WTC11 (cell line): ENCODE measurements around the gene RPRD1B. TPM values are rescaled to one million over a fixed set of nuclear protein-coding genes. Genes with fewer than 3 reads are reported as not detected.

Source experiments
- ATAC-seq: fragments of 200-7000 bp; cut with Tn5 transposase; 2 replicates; pipeline ENCODE4 v1.10.0; 2021; ENCODE audit warnings: mild to moderate bottlenecking, moderate library complexity
- CTCF ChIA-PET: fragments of 300-600 bp; sonication (Branson Sonifier 250); formaldehyde crosslinking; loops from one replicate; lab custom pipeline; 2021; ENCODE audit warnings: antibody characterized with exemption; lab: Charles Lee
- POLR2A ChIA-PET: fragments of 350-600 bp; sonication (Branson Sonifier 250); formaldehyde crosslinking; loops from one replicate; lab custom pipeline; 2021; ENCODE audit warnings: antibody characterized with exemption; lab: Charles Lee
- DNase-seq: peaks from one replicate; pipeline ENCODE4 v3.0.0; 2021; ENCODE audit warnings: low spot score
- H3K27ac Mint-ChIP-seq: 2 replicates; pipeline ENCODE4 v1.8.0; 2021; ENCODE audit warnings: mixed read lengths
- H3K27me3 Mint-ChIP-seq: 2 replicates; pipeline ENCODE4 v1.8.0; 2021; ENCODE audit warnings: low read depth, mild to moderate bottlenecking, moderate library complexity, mixed read lengths
- H3K36me3 Mint-ChIP-seq: 2 replicates; pipeline ENCODE4 v1.8.0; 2021; ENCODE audit warnings: mixed read lengths
- H3K4me1 Mint-ChIP-seq: 2 replicates; pipeline ENCODE4 v1.8.0; 2022; ENCODE audit warnings: mixed read lengths
- H3K4me3 Mint-ChIP-seq: 2 replicates; pipeline ENCODE4 v1.8.0; 2021; ENCODE audit warnings: mild to moderate bottlenecking, moderate library complexity, mixed read lengths
- H3K9me3 Mint-ChIP-seq: 2 replicates; pipeline ENCODE4 v1.8.0; 2021; ENCODE audit warnings: mixed read lengths
- ATF2 ChIP-seq: sonication (generic); formaldehyde crosslinking; IDR thresholded peaks from 2 replicates; pipeline ENCODE4 v1.8.1; 2022; ENCODE audit warnings: low read depth, missing genetic modification reagents, borderline replicate concordance
- ATF3 ChIP-seq: sonication (generic); formaldehyde crosslinking; conservative IDR thresholded peaks from 2 replicates; pipeline ENCODE4 v1.8.1; 2022; ENCODE audit warnings: mild to moderate bottlenecking, missing genetic modification reagents
- CREB1 ChIP-seq: sonication (generic); formaldehyde crosslinking; IDR thresholded peaks from 2 replicates; pipeline ENCODE4 v1.8.0; 2023; ENCODE audit warnings: mild to moderate bottlenecking, missing genetic modification reagents
- EMX1 ChIP-seq: fragments of 250-450 bp; sonication (Bioruptor Pico); IDR thresholded peaks from 2 replicates; pipeline ENCODE4 v1.8.0; 2021; ENCODE audit warnings: mild to moderate bottlenecking
- ERG ChIP-seq: fragments of 250-450 bp; sonication (Bioruptor Pico); IDR thresholded peaks from 2 replicates; pipeline ENCODE4 v1.8.0; 2021; ENCODE audit warnings: mild to moderate bottlenecking
- HMGA2 ChIP-seq: fragments of 250-450 bp; sonication (Bioruptor Pico); IDR thresholded peaks from 2 replicates; pipeline ENCODE4 v1.4.0; 2021; ENCODE audit warnings: mild to moderate bottlenecking, moderate library complexity
- IRF1 ChIP-seq: sonication (generic); formaldehyde crosslinking; IDR thresholded peaks from 2 replicates; pipeline ENCODE4 v1.8.0; 2023; ENCODE audit warnings: missing genetic modification reagents
- NR2C2 ChIP-seq: sonication (generic); formaldehyde crosslinking; IDR thresholded peaks from 2 replicates; pipeline ENCODE4 v1.8.0; 2022; ENCODE audit warnings: mild to moderate bottlenecking, missing genetic modification reagents
- SP1 ChIP-seq: sonication (generic); formaldehyde crosslinking; conservative IDR thresholded peaks from 2 replicates; pipeline ENCODE4 v1.8.1; 2022; ENCODE audit warnings: missing genetic modification reagents
- TEAD4 ChIP-seq: sonication (generic); formaldehyde crosslinking; IDR thresholded peaks from 2 replicates; pipeline ENCODE4 v1.8.0; 2022; ENCODE audit warnings: mild to moderate bottlenecking, missing genetic modification reagents
- ZBTB21 ChIP-seq: sonication (generic); formaldehyde crosslinking; IDR thresholded peaks from 2 replicates; pipeline ENCODE4 v1.8.1; 2023; ENCODE audit warnings: mild to moderate bottlenecking, missing genetic modification reagents, borderline replicate concordance
- ZMAT4 ChIP-seq: fragments of 250-450 bp; sonication (Bioruptor Pico); IDR thresholded peaks from 2 replicates; pipeline ENCODE4 v1.9.0; 2021; ENCODE audit warnings: mild to moderate bottlenecking
- ZNF219 ChIP-seq: sonication (generic); formaldehyde crosslinking; IDR thresholded peaks from 2 replicates; pipeline ENCODE4 v1.8.0; 2023; ENCODE audit warnings: missing genetic modification reagents, mild to moderate bottlenecking, borderline replicate concordance
- total RNA-seq: library from RNA; stranded (reverse); gene quantifications from 3 replicates; pipeline ENCODE4 v1.2.3, GENCODE V29; 2021
- TF ChIP-seq, protein P1 (sequence below): fragments of 250-450 bp; sonication (Bioruptor Pico); IDR thresholded peaks from 2 replicates; pipeline ENCODE4 v1.9.0; 2021; ENCODE audit warnings: mild to moderate bottlenecking
- TF ChIP-seq, protein P2 (sequence below): sonication (generic); formaldehyde crosslinking; IDR thresholded peaks from 2 replicates; pipeline ENCODE4 v1.8.1; 2022; ENCODE audit warnings: low read depth, mild to moderate bottlenecking, moderate library complexity, missing genetic modification reagents, borderline replicate concordance

The RPRD1B gene
- total RNA-seq, 1 experiment from 2014 or later: 21.4 TPM

- no peak for TF ChIP-seq ERG (CRISPR knock-in tag)
These were observed 41.8 kb downstream of the RPRD1B start (continued) for GRCh38 chr20:38075161-38075998.

DNA sequence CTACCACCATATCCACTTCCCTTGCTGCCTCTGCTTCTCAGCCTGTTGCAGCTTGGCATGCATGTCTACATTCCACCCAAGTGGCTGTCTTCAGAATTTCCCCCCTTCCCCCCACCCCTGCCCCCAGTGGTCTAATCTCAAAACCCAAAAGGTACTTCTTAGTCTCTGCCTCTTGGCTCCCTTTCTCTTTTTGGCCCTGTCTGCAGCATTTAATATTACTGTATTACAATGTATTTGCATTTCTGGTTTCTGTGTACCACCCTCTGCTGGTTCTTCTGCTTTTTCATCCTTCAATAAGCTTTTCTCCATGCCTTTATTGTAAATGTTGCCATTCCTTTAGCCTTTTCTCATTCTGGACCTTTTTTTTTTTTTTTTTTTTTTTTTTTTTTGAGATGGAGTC is 43.0 kb downstream of the RPRD1B start:
- no peak for DNase-seq
- Mint-ChIP-seq H3K4me1 (peaks cover 6% of the 10 kb centered on the region), H3K27me3 (no peaks in the 10 kb centered on the region), H3K36me3 (peaks cover 39% of the 10 kb centered on the region), H3K4me3 (no peak overlapping the region), H3K9me3 (peaks cover 7% of the 10 kb centered on the region), H3K27ac (no peak overlapping the region; the same call in 1 of the 2 replicates)
- POLR2A ChIA-PET: no interaction called here
- no peak for ATAC-seq
- CTCF ChIA-PET: interaction anchor here (1.3 to 5.1 kb wide), 2 partner anchors 19 to 143 kb away, joined by 5 to 134 read pairs; no protein-coding TSS in a partner anchor
- no peak for TF ChIP-seq ATF3 (CRISPR knock-in tag)
- TF ChIP-seq ZMAT4 (CRISPR knock-in tag): no peak
- TF ChIP-seq IRF1 (CRISPR knock-in tag): no peak
- TF ChIP-seq HMGA2 (CRISPR knock-in tag): no peak
- no peak for TF ChIP-seq SP1
- TF ChIP-seq ATF2 (CRISPR knock-in tag): no peak
- no peak for TF ChIP-seq TEAD4 (CRISPR knock-in tag)
- no peak for TF ChIP-seq ZBTB21
- no peak for TF ChIP-seq ERG (CRISPR knock-in tag)
- TF ChIP-seq, protein P1, sequence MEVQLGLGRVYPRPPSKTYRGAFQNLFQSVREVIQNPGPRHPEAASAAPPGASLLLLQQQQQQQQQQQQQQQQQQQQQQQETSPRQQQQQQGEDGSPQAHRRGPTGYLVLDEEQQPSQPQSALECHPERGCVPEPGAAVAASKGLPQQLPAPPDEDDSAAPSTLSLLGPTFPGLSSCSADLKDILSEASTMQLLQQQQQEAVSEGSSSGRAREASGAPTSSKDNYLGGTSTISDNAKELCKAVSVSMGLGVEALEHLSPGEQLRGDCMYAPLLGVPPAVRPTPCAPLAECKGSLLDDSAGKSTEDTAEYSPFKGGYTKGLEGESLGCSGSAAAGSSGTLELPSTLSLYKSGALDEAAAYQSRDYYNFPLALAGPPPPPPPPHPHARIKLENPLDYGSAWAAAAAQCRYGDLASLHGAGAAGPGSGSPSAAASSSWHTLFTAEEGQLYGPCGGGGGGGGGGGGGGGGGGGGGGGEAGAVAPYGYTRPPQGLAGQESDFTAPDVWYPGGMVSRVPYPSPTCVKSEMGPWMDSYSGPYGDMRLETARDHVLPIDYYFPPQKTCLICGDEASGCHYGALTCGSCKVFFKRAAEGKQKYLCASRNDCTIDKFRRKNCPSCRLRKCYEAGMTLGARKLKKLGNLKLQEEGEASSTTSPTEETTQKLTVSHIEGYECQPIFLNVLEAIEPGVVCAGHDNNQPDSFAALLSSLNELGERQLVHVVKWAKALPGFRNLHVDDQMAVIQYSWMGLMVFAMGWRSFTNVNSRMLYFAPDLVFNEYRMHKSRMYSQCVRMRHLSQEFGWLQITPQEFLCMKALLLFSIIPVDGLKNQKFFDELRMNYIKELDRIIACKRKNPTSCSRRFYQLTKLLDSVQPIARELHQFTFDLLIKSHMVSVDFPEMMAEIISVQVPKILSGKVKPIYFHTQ (CRISPR knock-in tag): no peak
- TF ChIP-seq ZNF219: no peak
- no peak for TF ChIP-seq EMX1 (CRISPR knock-in tag)
- TF ChIP-seq, protein P2, sequence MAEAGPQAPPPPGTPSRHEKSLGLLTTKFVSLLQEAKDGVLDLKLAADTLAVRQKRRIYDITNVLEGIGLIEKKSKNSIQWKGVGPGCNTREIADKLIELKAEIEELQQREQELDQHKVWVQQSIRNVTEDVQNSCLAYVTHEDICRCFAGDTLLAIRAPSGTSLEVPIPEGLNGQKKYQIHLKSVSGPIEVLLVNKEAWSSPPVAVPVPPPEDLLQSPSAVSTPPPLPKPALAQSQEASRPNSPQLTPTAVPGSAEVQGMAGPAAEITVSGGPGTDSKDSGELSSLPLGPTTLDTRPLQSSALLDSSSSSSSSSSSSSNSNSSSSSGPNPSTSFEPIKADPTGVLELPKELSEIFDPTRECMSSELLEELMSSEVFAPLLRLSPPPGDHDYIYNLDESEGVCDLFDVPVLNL: no peak
- TF ChIP-seq NR2C2 (CRISPR knock-in tag): no peak
- TF ChIP-seq CREB1 (CRISPR knock-in tag): no peak
